Measurements from ENCODE around the gene LARGE2. TPM values are rescaled to one million over a fixed set of nuclear protein-coding genes. Genes with fewer than 3 reads are reported as not detected.

Gene LARGE2
- total RNA-seq, 1 experiment from 2014 or later, result 18.4 TPM

DNA sequence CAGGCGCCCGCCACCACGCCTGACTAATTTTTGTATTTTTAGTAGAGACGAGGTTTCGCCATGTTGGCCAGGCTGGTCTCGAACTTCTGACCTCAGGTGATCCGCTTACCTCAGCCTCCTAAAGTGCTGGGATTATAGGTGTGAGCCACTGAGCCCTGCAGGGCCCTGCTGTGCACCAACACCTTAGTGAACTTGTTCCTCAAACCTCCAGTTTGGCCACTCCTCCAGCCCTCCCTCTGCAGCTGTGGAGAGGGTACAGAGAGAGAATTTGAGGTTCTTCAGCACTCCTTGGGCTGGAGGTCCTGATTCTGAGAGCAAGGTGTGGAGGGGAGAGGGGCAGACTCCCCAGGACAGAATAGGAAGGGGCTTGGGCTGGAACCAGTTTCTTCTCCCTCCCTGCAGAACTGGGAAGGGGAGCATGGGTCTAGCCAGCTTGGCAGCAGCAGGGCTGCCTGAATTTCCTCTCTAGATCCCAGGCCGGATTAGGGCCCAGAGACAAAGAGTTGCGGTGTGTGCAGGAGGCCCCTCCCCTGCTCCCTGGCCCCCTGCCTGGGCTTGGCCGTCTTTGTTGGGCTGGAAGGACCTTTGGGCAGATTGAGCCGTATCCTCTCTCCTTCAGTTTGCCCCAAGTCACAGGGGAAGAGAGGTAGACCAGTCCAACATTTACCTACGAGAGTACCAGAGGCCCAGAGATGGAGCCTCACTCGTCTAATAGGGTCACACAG lies 2.5 kb upstream of the LARGE2 start:
- H3K4me2 ChIP-seq (ENCODE audit: low read length), result no peak overlapping the region
- H3F3A ChIP-seq (ENCODE audit: low read length, unreplicated experiment), result no peaks in the 10 kb centered on the region
- no peak for TF ChIP-seq CTCF (conservative IDR thresholded peaks at IDR 0.05; ENCODE audit: low read depth, low read length)
- no peak for TF ChIP-seq EZH2phosphoT487 (IDR thresholded peaks at IDR 0.05; ENCODE audit: borderline replicate concordance, low read length)
- no peak for TF ChIP-seq EZH2 (IDR thresholded peaks at IDR 0.05; ENCODE audit: low read length, unreplicated experiment)
- H2AFZ ChIP-seq (ENCODE audit: low read length), result no peak overlapping the region
- no peaks in the 10 kb centered on the region for H3K27me3 ChIP-seq (ENCODE audit: low read length)
- no peak for DNase-seq
- H3K4me3 ChIP-seq (ENCODE audit: low read length), result no peak overlapping the region
- no peaks in the 10 kb centered on the region; the same call in 1 of the 2 replicates for H3K36me3 ChIP-seq (ENCODE audit: low read depth, low read length)
- ChIA-PET CTCF (no interaction called here), POLR2A (ENCODE audit: unreplicated experiment) (no interaction called here)
- H4K20me1 ChIP-seq (ENCODE audit: low read length), result no peaks in the 10 kb centered on the region
- no peak overlapping the region for H3K9ac ChIP-seq (ENCODE audit: low read length)
- no peaks in the 10 kb centered on the region for H3K9me2 ChIP-seq (replicated peaks; ENCODE audit: low read length)
- H3K9me3 ChIP-seq (ENCODE audit: low read length), result no peaks in the 10 kb centered on the region
- peaks cover 19% of the 10 kb centered on the region for H3K79me2 ChIP-seq (ENCODE audit: low read length)
- H3K4me1 ChIP-seq (ENCODE audit: insufficient read depth, low read length), result peaks cover 3% of the 10 kb centered on the region; the same call in 1 of the 2 replicates
- no TSS peak for BruUV-seq (replicated peaks)
- no peak overlapping the region for H3K27ac ChIP-seq (ENCODE audit: low read length)
- ATAC-seq, result no peak
- intact Hi-C loops (cut with micrococcal nuclease), result loop anchor here (2.0 kb wide), 2 partner anchors 39 to 47 kb away; no protein-coding TSS in a partner anchor

DNA sequence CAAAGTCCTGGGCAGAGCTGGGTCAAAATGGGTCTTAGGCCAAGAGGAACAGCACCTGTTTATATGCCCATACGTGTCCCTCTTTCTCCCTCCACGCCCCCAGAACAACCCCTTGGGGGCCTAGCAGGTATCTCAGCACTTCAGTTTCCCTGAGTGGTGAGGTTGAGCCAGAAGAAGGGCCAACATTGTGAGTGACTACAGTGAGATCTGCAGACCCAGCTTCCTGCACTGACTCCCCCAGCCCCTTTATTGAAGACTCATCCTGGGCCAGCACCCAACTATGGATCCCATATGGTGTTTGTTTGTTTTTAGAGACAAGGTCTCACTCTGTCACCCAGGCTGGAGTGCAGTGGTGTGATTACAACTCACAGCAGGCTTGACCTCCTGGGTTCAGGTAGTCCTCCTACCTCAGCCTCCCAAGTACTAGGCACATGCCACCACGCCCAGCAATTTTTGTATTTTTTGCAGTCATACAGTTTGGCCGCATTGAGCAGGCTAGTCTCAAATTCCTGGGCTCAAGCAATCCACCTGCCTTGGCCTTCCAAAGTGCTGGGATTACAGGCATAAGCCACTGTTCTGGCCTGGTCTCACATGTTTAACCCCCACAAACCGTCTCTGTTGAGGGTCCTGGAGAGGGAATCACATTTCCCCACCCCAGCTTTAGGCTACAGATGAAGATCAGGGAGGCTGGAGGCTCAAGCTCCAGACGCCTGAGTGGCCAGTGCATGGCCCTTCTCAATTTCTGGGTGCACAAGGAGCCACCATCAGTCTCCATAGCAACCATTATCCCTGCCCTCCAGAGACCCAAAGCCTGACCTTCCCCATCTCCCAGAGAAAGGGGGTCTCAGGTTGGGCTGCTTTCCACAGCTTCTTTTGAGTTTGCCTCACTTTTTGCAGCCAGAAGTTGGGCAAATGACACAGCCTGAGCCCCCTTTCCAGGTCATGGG lies 1.7 kb upstream of the LARGE2 start:
- peaks cover 3% of the 10 kb centered on the region; the same call in 1 of the 2 replicates for H3K4me1 ChIP-seq (ENCODE audit: insufficient read depth, low read length)
- no peak overlapping the region for H3K4me3 ChIP-seq (ENCODE audit: low read length)
- H3F3A ChIP-seq (ENCODE audit: low read length, unreplicated experiment), result no peaks in the 10 kb centered on the region
- no peaks in the 10 kb centered on the region for H4K20me1 ChIP-seq (ENCODE audit: low read length)
- no peaks in the 10 kb centered on the region for H3K9me3 ChIP-seq (ENCODE audit: low read length)
- intact Hi-C loops (cut with micrococcal nuclease), result no loop called here
- H3K9me2 ChIP-seq (replicated peaks; ENCODE audit: low read length), result no peaks in the 10 kb centered on the region
- H3K27ac ChIP-seq (ENCODE audit: low read length), result no peak overlapping the region
- H3K9ac ChIP-seq (ENCODE audit: low read length), result no peak overlapping the region
- ChIA-PET POLR2A (ENCODE audit: unreplicated experiment) (no interaction called here), CTCF (no interaction called here)
- no peaks in the 10 kb centered on the region for H3K27me3 ChIP-seq (ENCODE audit: low read length)
- H3K36me3 ChIP-seq (ENCODE audit: low read depth, low read length), result no peaks in the 10 kb centered on the region
- no peak overlapping the region for H3K4me2 ChIP-seq (ENCODE audit: low read length)
- BruUV-seq (replicated peaks), result no TSS peak
- H2AFZ ChIP-seq (ENCODE audit: low read length), result no peak overlapping the region
- H3K79me2 ChIP-seq (ENCODE audit: low read length), result peaks cover 19% of the 10 kb centered on the region
- TF ChIP-seq CTCF (conservative IDR thresholded peaks at IDR 0.05; ENCODE audit: low read depth, low read length) (no peak), EZH2 (IDR thresholded peaks at IDR 0.05; ENCODE audit: low read length, unreplicated experiment) (no peak), EZH2phosphoT487 (IDR thresholded peaks at IDR 0.05; ENCODE audit: borderline replicate concordance, low read length) (no peak)
- ATAC-seq (no peak), DNase-seq (no peak)
